ENCODE measurements around the gene TIMM10B.

Gene TIMM10B

DNA sequence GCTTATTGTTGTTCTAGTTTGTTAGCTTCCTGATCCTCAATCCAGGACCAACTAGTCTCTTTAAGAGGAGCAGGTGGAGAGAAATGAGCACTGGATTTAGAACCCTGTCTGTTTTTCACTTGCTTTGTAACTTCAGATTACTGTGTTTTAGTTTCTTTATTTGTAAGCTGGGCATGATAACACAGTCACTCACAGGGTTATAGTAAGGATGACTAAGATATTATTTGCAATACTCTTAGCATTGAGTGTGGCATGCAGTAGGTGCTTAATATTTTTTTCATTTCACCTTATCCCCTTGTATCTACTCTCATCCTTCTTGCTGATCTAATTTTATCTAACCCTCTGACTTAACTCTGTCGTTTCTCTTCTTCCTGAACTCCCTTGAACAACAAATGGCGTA, 49.5 kb downstream of the TIMM10B start:
- TF ChIP-seq, protein P1, sequence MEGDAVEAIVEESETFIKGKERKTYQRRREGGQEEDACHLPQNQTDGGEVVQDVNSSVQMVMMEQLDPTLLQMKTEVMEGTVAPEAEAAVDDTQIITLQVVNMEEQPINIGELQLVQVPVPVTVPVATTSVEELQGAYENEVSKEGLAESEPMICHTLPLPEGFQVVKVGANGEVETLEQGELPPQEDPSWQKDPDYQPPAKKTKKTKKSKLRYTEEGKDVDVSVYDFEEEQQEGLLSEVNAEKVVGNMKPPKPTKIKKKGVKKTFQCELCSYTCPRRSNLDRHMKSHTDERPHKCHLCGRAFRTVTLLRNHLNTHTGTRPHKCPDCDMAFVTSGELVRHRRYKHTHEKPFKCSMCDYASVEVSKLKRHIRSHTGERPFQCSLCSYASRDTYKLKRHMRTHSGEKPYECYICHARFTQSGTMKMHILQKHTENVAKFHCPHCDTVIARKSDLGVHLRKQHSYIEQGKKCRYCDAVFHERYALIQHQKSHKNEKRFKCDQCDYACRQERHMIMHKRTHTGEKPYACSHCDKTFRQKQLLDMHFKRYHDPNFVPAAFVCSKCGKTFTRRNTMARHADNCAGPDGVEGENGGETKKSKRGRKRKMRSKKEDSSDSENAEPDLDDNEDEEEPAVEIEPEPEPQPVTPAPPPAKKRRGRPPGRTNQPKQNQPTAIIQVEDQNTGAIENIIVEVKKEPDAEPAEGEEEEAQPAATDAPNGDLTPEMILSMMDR (IDR thresholded peaks at IDR 0.05; ENCODE audit: extremely low read depth, missing control alignments), result no peak
- no peak for DNase-seq (ENCODE audit: low spot score)

DNA sequence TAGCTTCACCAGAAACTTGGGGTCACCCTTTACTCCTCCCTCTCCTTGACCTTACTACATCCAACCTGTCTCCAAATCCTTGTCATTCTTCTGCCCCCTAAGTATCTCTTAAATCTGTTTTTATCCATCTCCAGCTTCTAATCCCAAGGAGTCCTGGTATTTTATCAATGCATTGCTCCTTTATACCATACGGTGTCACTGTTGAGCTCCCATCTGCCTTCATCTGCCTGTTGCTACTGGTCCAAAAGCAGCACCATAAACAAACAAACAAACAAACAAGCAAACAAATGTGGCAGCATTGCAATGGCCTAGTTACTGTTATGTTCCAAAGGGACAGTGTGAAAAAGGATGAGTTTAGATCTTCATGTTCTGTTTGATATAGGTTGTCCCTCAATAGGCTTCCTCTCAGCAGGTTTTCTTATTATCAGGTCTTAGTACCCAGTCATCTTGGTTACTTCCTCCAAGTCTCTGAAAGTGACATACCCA, 50.0 kb downstream of the TIMM10B start:
- DNase-seq (ENCODE audit: low spot score), result peak; percentile 57
- TF ChIP-seq, protein P1 (IDR thresholded peaks at IDR 0.05; ENCODE audit: extremely low read depth, missing control alignments), result peak; percentile 49
